Upper lobe of right lung (tissue), 1 donor: Measurements from ENCODE around the gene CRYGB. TPM values are rescaled to one million over a fixed set of nuclear protein-coding genes. Genes with fewer than 3 reads are reported as not detected.

Experiments
- ATAC-seq: fragments of 200-7000 bp; cut with Tn5 transposase; one replicate; pipeline ENCODE4 v1.9.1; 2020; ENCODE audit warnings: mild to moderate bottlenecking, moderate library complexity
- DNase-seq: peaks from one replicate; pipeline ENCODE4 v3.0.0-alpha.2; 2020
- H3K27ac ChIP-seq: fragments of 200-600 bp; one replicate; pipeline ENCODE4 v1.8.0; 2022
- H3K27me3 ChIP-seq: fragments of 200-600 bp; one replicate; pipeline ENCODE4 v1.8.0; 2022; ENCODE audit warnings: mild to moderate bottlenecking
- H3K36me3 ChIP-seq: fragments of 200-600 bp; one replicate; pipeline ENCODE4 v1.8.0; 2022
- H3K4me1 ChIP-seq: fragments of 200-600 bp; one replicate; pipeline ENCODE4 v1.8.0; 2022
- H3K4me3 ChIP-seq: fragments of 200-600 bp; one replicate; pipeline ENCODE4 v1.8.0; 2022; ENCODE audit warnings: mild to moderate bottlenecking
- H3K9me3 ChIP-seq: fragments of 200-600 bp; one replicate; pipeline ENCODE4 v1.8.0; 2022
- intact Hi-C: fragments of 100-400 bp; cut with DNase I; formaldehyde crosslinking; loops from one replicate; pipeline ENCODE4 v1.11.0; 2022
- long read RNA-seq: library from polyadenylated mRNA; unstranded; transcript quantifications from one replicate; pipeline ENCODE4 v2.0.0, GENCODE V29; 2021
- total RNA-seq: library from RNA; stranded (reverse); fragmentation: NEBNext Ultra II Directional; extraction: Animal tissue kit (Norgen Biotek cat#: 25700); gene quantifications from one replicate; pipeline ENCODE4 v1.2.1, GENCODE V29; 2021
- TF ChIP-seq, protein P1 (sequence below): fragments of 200-600 bp; IDR thresholded peaks from one replicate; pipeline ENCODE4 v1.8.0; 2022; ENCODE audit warnings: antibody characterized with exemption
- donor health status: DM: no; HTN: yes; CAD: no; lungs with severe emphysema.

Gene CRYGB
- total RNA-seq, result not detected
- long read RNA-seq, result 0 reads

DNA sequence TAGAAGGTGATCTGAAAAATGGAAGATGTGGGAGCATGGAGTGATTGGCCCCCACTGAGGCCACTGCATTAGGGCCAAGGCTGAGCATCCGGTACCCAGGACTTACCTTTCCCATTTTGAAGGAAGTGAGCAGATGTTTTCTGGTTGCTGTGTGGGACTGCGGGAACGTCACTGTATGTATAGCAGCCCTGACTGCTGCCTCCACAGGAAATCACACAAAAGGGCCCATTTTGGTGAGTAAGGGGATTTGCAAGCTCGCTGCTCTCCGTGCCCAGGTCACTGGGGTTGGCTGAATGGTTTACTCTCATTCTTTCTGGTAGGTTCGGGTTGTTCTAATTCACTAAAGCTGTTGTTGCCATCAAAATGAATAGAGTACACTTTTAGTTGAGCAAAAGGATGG, at the start of gene CRYGB:
Gene CRYGB (minus strand): TSS at position 153 of the 400 bp plus-strand sequence. CDS start 38 bp downstream, at position 115.
- TF ChIP-seq, protein P1, sequence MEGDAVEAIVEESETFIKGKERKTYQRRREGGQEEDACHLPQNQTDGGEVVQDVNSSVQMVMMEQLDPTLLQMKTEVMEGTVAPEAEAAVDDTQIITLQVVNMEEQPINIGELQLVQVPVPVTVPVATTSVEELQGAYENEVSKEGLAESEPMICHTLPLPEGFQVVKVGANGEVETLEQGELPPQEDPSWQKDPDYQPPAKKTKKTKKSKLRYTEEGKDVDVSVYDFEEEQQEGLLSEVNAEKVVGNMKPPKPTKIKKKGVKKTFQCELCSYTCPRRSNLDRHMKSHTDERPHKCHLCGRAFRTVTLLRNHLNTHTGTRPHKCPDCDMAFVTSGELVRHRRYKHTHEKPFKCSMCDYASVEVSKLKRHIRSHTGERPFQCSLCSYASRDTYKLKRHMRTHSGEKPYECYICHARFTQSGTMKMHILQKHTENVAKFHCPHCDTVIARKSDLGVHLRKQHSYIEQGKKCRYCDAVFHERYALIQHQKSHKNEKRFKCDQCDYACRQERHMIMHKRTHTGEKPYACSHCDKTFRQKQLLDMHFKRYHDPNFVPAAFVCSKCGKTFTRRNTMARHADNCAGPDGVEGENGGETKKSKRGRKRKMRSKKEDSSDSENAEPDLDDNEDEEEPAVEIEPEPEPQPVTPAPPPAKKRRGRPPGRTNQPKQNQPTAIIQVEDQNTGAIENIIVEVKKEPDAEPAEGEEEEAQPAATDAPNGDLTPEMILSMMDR, result no peak
- no peaks in the 10 kb centered on the region for H3K27me3 ChIP-seq

GRCh38 chr2:208195531-208195930, 49.6 kb upstream of the CRYGB start:
- DNase-seq, result no peak

More for the DNA sequence above, at the start of gene CRYGB:
- Histone ChIP-seq H3K27ac (no peak within 1 kb of the TSS), H3K9me3 (no peaks in the 10 kb centered on the region), H3K4me1 (no peaks in the 10 kb centered on the region), H3K36me3 (no peaks in the 10 kb centered on the region), H3K4me3 (no peak within 1 kb of the TSS)
- DNase-seq (no peak), ATAC-seq (no peak)
- intact Hi-C loops, result no loop called here

GRCh38 chr2:208192611-208193236, 46.8 kb upstream of the CRYGB start:
- Histone ChIP-seq H3K9me3 (no peaks in the 10 kb centered on the region), H3K36me3 (no peaks in the 10 kb centered on the region), H3K4me3 (no peak overlapping the region), H3K27me3 (no peaks in the 10 kb centered on the region), H3K4me1 (no peaks in the 10 kb centered on the region), H3K27ac (no peak overlapping the region)
- intact Hi-C loops, result no loop called here
- TF ChIP-seq, protein P1, result no peak
- no peak for ATAC-seq
- DNase-seq, result no peak

More at GRCh38 chr2:208195531-208195930, 49.6 kb upstream of the CRYGB start:
- no peak for ATAC-seq
- TF ChIP-seq, protein P1, result no peak
- Histone ChIP-seq H3K4me1 (no peaks in the 10 kb centered on the region), H3K27ac (no peak overlapping the region), H3K4me3 (no peak overlapping the region), H3K9me3 (no peaks in the 10 kb centered on the region), H3K27me3 (no peaks in the 10 kb centered on the region), H3K36me3 (no peaks in the 10 kb centered on the region)
- intact Hi-C loops, result no loop called here

DNA sequence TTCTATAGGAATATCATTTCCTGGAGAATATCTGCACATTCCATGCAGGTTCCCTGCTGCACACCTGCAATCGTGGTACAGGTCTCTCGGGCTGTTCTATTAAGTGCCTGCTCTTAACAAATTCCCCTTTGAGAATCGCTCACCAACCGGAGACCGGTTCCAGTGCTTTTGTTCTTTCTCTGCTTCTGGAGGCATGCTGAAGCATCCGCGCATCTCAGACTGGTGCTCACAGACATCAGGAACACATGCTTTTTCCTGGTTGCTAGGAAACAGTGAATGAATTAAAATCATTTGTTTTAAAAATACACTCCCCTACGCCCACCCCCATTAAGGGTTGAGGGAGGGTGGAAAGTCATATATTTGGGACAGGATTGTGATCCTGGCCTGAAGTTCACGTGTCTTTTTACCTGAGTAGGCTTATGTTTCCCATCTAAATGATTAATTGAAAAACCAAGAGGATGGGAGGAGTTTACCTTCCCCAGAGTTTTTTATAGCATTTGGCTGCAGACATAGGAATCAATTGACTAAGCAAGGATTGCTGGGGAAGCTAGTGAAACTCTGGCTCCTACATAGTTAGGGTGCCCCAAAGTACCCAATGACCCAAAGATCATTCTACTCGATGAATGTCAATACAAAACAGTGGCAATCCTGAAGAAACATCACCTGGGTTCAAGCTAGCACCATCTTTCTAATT, 44.0 kb upstream of the CRYGB start, which contains the start of gene C2orf80:
Gene C2orf80 (minus strand): TSS at position 221 of the 694 bp plus-strand sequence. CDS start 3,044 bp downstream, outside the sequence.
- ATAC-seq (no peak), DNase-seq (no peak)
- H3K4me3 ChIP-seq, result no peak within 1 kb of the TSS
- no peaks in the 10 kb centered on the region for H3K27me3 ChIP-seq
- H3K36me3 ChIP-seq, result no peaks in the 10 kb centered on the region
- TF ChIP-seq, protein P1, result no peak
- H3K9me3 ChIP-seq, result no peaks in the 10 kb centered on the region
- intact Hi-C loops, result no loop called here
- no peak within 1 kb of the TSS for H3K27ac ChIP-seq
- H3K4me1 ChIP-seq, result no peaks in the 10 kb centered on the region

DNA sequence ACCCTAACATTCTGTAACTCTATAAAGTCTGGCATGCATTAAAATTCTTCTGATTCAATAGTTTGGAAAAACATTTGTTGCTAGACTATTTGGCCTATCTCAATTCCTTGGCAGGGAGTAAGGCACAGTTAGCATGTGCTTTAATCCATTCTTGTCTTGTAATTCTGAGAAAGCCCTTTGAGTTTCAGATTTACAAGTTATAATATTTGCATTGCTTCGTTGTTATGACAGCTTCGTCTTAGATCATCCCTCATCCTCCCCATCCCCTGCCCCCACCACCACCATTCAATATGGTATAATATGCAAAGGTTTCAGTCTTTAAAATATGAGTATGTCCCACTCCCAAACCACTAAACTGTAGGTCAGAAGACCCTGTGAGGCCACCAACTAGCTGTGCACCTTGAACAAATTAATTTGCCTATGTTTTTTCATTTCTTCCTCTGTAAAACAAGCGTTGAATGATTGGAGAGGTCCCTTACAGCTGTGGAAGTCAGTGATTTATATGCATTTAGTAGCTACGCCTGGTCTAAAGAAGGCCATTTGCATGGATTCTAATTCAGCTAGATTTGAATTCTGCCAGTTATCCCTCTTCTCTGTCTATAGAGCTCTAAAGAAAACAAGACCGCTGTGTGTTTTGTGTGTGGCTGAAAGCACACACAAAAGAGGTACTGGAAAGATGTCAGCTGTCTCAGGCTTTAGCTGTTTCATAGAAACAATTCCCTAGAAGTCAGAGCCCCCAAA, 43.3 kb upstream of the CRYGB start:
- ATAC-seq, result no peak
- Histone ChIP-seq H3K36me3 (no peaks in the 10 kb centered on the region), H3K4me1 (no peaks in the 10 kb centered on the region), H3K9me3 (no peaks in the 10 kb centered on the region), H3K27ac (no peak overlapping the region), H3K4me3 (no peak overlapping the region), H3K27me3 (no peaks in the 10 kb centered on the region)
- TF ChIP-seq, protein P1, result no peak
- intact Hi-C loops, result no loop called here
- DNase-seq, result no peak
